ENCODE measurements around the gene EXOC2.

- TF ChIP-seq, protein P1, sequence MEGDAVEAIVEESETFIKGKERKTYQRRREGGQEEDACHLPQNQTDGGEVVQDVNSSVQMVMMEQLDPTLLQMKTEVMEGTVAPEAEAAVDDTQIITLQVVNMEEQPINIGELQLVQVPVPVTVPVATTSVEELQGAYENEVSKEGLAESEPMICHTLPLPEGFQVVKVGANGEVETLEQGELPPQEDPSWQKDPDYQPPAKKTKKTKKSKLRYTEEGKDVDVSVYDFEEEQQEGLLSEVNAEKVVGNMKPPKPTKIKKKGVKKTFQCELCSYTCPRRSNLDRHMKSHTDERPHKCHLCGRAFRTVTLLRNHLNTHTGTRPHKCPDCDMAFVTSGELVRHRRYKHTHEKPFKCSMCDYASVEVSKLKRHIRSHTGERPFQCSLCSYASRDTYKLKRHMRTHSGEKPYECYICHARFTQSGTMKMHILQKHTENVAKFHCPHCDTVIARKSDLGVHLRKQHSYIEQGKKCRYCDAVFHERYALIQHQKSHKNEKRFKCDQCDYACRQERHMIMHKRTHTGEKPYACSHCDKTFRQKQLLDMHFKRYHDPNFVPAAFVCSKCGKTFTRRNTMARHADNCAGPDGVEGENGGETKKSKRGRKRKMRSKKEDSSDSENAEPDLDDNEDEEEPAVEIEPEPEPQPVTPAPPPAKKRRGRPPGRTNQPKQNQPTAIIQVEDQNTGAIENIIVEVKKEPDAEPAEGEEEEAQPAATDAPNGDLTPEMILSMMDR (IDR thresholded peaks at IDR 0.05): no peak
- TF ChIP-seq POLR2A (IDR thresholded peaks at IDR 0.05): no peak
- TF ChIP-seq POLR2AphosphoS5 (IDR thresholded peaks at IDR 0.05): no peak
These were observed 193.3 kb downstream of the EXOC2 start for GRCh38 chr6:499617-500016.

All from breast epithelium (tissue), 3 donors.